ENCODE results near the gene NAGPA. TPM values are rescaled to one million over a fixed set of nuclear protein-coding genes. Genes with fewer than 3 reads are reported as not detected.

Gene NAGPA
- total RNA-seq, 1 donor from 2014 or later, result 6.0 TPM

Other genes with a start within 250 kb of the NAGPA start
- gene SEPTIN12, start 245.6 kb downstream of the NAGPA start, total RNA-seq, result not detected
- 12.9 TPM for gene SMIM22, start 238.6 kb downstream of the NAGPA start, total RNA-seq
- gene ROGDI, start 231.3 kb downstream of the NAGPA start, total RNA-seq, result 21.3 TPM
- 49.9 TPM for gene GLYR1, start 186.6 kb downstream of the NAGPA start, total RNA-seq
- 12.0 TPM for gene UBN1, start 186.5 kb downstream of the NAGPA start, total RNA-seq
- gene PPL, start 96.8 kb downstream of the NAGPA start, total RNA-seq, result 705 TPM
- gene SEC14L5, start 75.6 kb downstream of the NAGPA start, total RNA-seq, result 1.2 TPM
- 0.56 TPM for gene C16orf89, start 32.0 kb upstream of the NAGPA start, total RNA-seq
- gene ALG1, start 37.9 kb upstream of the NAGPA start, total RNA-seq, result 14.7 TPM
- gene EEF2KMT, start 63.9 kb upstream of the NAGPA start, total RNA-seq, result 9.0 TPM

Data from esophagus mucosa (tissue), 1 donor.